Mesodermal cell (in vitro differentiated cells): ENCODE data around the gene CCDC107.

Experiments used
- H3K27ac ChIP-seq: 2 replicates; pipeline ENCODE4 v1.7.0; 2013; ENCODE audit warnings: mild to moderate bottlenecking, low read depth, low read length, moderate library complexity; ENCODE audit not compliant: severe bottlenecking
- H3K36me3 ChIP-seq: 2 replicates; pipeline ENCODE4 v1.7.1; 2013; ENCODE audit warnings: mild to moderate bottlenecking, low read length, moderate library complexity; ENCODE audit not compliant: control insufficient read depth, insufficient read depth
- H3K4me1 ChIP-seq: one replicate; pipeline ENCODE4 v1.7.1; 2013; ENCODE audit warnings: mild to moderate bottlenecking, low read length; ENCODE audit not compliant: insufficient read depth, control insufficient read depth, poor library complexity, severe bottlenecking
- H3K4me3 ChIP-seq: 2 replicates; pipeline ENCODE4 v1.7.0; 2013; ENCODE audit warnings: low read length, control low read depth, mild to moderate bottlenecking; ENCODE audit not compliant: insufficient read depth, poor library complexity, severe bottlenecking; ENCODE audit errors: extremely low read depth
- H3K9me3 ChIP-seq: 2 replicates; pipeline ENCODE4 v1.7.1; 2013; ENCODE audit warnings: mild to moderate bottlenecking, low read length, moderate library complexity; ENCODE audit not compliant: control insufficient read depth
- WGBS, 2 experiments: methylation state at CpG; one replicate each; pipeline ENCODE4 v1.1.5; 2013; ENCODE audit warnings: missing lambda C conversion rate in 2 of 2; ENCODE audit not compliant: insufficient coverage in 2 of 2; 5-methylcytosine and 5-hydroxymethylcytosine counted together

The CCDC107 gene

GRCh38 chr9:35662437-35662836 is 4.3 kb downstream of the CCDC107 start:
- WGBS, 2 experiments: 95 to 96% methylated on average over 6 to 7 of the region's 7 CpGs
- Histone ChIP-seq H3K9me3 (no peaks in the 10 kb centered on the region), H3K4me3 (no peak overlapping the region), H3K36me3 (peaks cover 23% of the 10 kb centered on the region), H3K4me1 (peaks cover 28% of the 10 kb centered on the region), H3K27ac (no peak overlapping the region)

DNA sequence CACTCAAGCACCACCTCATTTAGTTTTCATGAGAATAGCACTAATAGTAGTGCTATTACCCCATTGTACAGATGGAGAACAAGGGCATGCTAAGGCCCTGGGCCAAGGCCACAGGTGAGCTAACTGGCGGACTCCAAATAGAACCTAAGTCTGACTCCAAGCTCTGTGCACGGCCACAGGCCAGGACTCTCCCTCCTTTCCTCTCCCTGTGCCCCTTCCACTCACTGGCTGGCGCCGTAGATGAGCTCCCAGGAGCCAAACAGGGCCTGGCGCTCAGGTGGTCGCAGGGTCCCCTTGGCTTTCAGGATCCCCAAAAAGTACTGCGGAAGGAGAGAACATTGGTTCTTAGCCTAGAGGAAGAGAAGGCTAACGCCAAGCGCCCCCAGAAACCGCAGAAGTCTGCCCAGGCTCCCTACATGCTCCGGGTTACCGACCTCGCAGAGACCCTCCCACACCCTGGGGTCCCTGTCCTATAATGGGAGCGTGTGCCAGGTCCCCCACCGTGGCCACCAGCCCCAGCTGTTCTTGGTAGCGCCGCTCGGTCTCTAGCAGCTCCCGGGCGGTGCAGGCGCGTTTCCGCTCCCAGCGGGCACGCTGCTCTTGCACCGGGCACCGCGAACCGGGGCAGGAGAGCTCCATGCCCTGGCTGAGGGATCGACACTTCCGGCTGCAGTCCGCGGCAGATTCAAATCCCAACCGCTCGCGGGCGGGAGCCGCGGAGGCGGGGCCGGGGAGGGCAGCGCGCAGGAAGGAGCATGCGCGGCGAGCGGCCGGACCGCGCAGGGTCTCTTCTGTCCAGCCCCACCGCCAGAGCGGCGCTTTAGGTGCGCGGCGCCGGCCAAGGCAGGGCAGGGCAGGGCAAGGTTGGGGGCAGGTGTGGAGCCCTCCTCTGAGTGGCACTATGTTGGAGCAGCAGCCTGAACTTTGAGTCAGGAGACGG is 6.7 kb downstream of the CCDC107 start, which contains the start of gene ARHGEF39:
TSS of gene ARHGEF39 (minus strand) at position 665 of the 940 bp plus-strand sequence. CDS start at position 639, 26 bp downstream.
- 7 to 9% methylated on average over 42 to 49 of the region's 58 CpGs for WGBS, 2 experiments
- H3K4me3 ChIP-seq: peak within 1 kb of the TSS; percentile 56
- peaks cover 23% of the 10 kb centered on the region for H3K36me3 ChIP-seq
- H3K9me3 ChIP-seq: no peaks in the 10 kb centered on the region
- peaks cover 25% of the 10 kb centered on the region for H3K4me1 ChIP-seq
- H3K27ac ChIP-seq: no peak within 1 kb of the TSS

DNA sequence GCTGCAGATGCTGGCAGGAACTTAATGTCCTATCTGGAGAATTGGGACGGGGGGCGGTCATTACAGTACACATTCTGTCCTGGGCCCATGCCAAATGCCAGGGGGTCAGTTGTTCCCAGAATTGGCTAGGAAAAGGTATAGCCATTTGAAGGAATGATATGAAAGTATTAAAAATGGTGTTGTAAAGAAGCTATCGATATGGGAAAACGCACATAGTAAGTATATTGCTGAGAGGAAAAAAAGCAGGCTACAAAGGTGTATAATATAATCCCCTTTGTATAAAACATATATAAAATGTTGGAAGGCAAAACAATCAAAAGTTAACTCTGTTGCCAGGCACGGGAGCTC is 7.4 kb downstream of the CCDC107 start:
- H3K4me1 ChIP-seq: peaks cover 25% of the 10 kb centered on the region
- WGBS, 2 experiments: 58 to 74% methylated on average over 2 of the region's 5 CpGs
- H3K4me3 ChIP-seq: peak overlapping the region; percentile 56
- no peaks in the 10 kb centered on the region for H3K9me3 ChIP-seq
- H3K36me3 ChIP-seq: peaks cover 17% of the 10 kb centered on the region
- no peak overlapping the region for H3K27ac ChIP-seq

DNA sequence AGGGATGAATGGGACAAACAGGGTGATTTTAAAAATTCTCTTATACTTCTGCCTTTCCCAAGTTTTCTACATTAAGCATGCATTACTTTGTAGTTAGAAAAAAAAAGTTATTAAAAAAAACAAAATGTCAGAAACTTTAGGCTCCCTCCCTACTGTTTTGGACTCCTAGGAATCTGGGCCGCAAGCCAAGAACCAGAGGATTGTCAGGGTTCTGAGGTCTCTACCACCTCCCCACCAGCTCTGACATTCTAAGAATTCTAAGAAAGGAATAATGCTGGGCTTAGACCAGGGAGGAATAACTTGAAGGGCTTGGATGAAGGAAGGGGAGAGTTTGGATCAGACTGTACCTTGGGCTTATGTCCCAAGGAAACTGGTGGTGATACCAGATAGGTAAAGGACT is 8.0 kb downstream of the CCDC107 start:
- peaks cover 22% of the 10 kb centered on the region for H3K4me1 ChIP-seq
- H3K4me3 ChIP-seq: no peak overlapping the region
- H3K27ac ChIP-seq: no peak overlapping the region
- H3K9me3 ChIP-seq: no peaks in the 10 kb centered on the region
- 100% methylated on average over 1 of the region's 1 CpG; no CpG with 5 or more reads in 1 of the 2 experiments for WGBS, 2 experiments
- H3K36me3 ChIP-seq: peaks cover 11% of the 10 kb centered on the region

GRCh38 chr9:35666549-35666948 is 8.5 kb downstream of the CCDC107 start:
- WGBS, 2 experiments: 73 to 94% methylated on average over 2 of the region's 5 CpGs
- H3K36me3 ChIP-seq: peaks cover 10% of the 10 kb centered on the region

DNA sequence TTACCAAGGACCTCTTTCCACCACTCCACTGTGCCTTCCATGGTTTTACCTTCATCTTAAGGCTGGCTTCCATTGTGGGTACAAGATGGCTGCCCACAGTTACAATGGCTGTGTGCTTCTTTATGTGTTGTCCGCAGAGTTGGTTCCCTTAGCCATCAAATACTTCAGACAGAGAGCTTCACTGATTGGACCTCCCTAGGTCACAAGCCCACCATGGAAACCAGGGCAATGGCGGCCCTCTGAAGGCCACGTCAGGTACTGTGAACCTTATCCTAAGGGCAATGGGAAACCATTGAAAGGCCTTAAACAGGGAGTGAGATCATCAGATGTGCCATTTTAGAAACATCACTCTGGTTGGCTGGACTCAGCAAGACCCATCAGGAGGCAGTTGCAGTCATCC is 9.8 kb downstream of the CCDC107 start:
- Histone ChIP-seq H3K4me3 (no peak overlapping the region), H3K36me3 (no peaks in the 10 kb centered on the region), H3K27ac (no peak overlapping the region), H3K4me1 (peaks cover 15% of the 10 kb centered on the region), H3K9me3 (no peaks in the 10 kb centered on the region)
- 86 to 100% methylated on average over 1 to 2 of the region's 3 CpGs for WGBS, 2 experiments

More at GRCh38 chr9:35666549-35666948, 8.5 kb downstream of the CCDC107 start:
- peaks cover 21% of the 10 kb centered on the region for H3K4me1 ChIP-seq
- no peak overlapping the region for H3K4me3 ChIP-seq
- no peaks in the 10 kb centered on the region for H3K9me3 ChIP-seq
- no peak overlapping the region for H3K27ac ChIP-seq

DNA sequence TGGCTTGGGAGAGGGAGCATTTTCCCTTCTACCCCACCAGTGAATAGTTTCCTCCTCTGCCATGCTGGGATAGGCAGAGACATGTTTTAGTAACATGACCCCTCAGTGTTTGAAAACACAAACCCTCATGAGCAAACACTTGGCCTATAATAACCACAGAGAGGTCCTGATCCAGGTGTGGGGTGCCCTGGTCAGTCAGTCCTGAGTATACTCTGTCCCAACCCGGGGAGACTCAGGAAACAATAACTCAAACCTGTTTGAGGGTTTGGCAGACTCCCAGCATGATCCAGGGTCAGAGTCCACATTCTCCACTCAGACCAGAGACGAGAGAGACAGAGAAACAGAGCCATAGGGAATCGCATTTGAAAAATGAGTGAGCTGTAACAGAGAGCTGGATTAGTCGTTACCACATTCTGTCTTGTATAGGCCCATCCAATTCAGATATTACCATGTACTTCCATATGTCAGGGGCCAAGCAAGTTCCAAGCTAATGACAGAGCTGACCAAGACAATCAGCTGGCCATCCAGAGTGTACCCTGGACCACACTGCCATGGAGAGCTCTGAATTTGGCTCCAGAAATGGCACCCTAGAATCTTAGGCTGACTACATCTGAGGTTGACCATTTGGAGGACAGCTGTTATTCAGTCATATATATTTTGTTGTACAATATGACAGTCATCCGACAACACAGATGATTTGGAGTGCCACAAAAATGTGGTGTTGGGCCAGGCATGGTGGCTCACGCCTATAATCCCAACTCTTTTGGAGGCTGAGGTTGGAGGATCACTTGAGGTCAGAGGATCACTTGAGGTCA is 11.4 kb downstream of the CCDC107 start:
- no peak overlapping the region for H3K27ac ChIP-seq
- no peaks in the 10 kb centered on the region for H3K9me3 ChIP-seq
- WGBS, 2 experiments: 80 to 94% methylated on average over 1 to 3 of the region's 6 CpGs
- H3K4me3 ChIP-seq: no peak overlapping the region
- no peaks in the 10 kb centered on the region for H3K36me3 ChIP-seq
- peaks cover 7% of the 10 kb centered on the region for H3K4me1 ChIP-seq

GRCh38 chr9:35673132-35674024 is 15.3 kb downstream of the CCDC107 start, which contains the start of gene CA9:
TSS of gene CA9 (plus strand) at chr9:35673928. CDS start at chr9:35673960, 32 bp downstream.
- Histone ChIP-seq H3K27ac (no peak within 1 kb of the TSS), H3K9me3 (no peaks in the 10 kb centered on the region), H3K4me1 (peaks cover 8% of the 10 kb centered on the region), H3K4me3 (no peak within 1 kb of the TSS), H3K36me3 (no peaks in the 10 kb centered on the region)
- 82 to 84% methylated on average over 7 to 9 of the region's 10 CpGs for WGBS, 2 experiments

- H3K36me3 ChIP-seq: no peaks in the 10 kb centered on the region
- no peak overlapping the region for H3K27ac ChIP-seq
- H3K4me1 ChIP-seq: peaks cover 8% of the 10 kb centered on the region
- no peak overlapping the region for H3K4me3 ChIP-seq
- no peaks in the 10 kb centered on the region for H3K9me3 ChIP-seq
- 92 to 100% methylated on average over 2 to 3 of the region's 3 CpGs for WGBS, 2 experiments
Measured at GRCh38 chr9:35674025-35674361, 15.9 kb downstream of the CCDC107 start.

DNA sequence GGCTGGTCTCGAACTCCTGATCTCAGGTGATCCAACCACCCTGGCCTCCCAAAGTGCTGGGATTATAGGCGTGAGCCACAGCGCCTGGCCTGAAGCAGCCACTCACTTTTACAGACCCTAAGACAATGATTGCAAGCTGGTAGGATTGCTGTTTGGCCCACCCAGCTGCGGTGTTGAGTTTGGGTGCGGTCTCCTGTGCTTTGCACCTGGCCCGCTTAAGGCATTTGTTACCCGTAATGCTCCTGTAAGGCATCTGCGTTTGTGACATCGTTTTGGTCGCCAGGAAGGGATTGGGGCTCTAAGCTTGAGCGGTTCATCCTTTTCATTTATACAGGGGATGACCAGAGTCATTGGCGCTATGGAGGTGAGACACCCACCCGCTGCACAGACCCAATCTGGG is 17.1 kb downstream of the CCDC107 start:
- H3K27ac ChIP-seq: no peak overlapping the region
- peak overlapping the region; percentile 34 for H3K4me3 ChIP-seq
- peaks cover 5% of the 10 kb centered on the region for H3K4me1 ChIP-seq
- WGBS, 2 experiments: 62 to 65% methylated on average over 13 of the region's 13 CpGs
- no peaks in the 10 kb centered on the region for H3K9me3 ChIP-seq
- H3K36me3 ChIP-seq: no peaks in the 10 kb centered on the region
